Mesothelial cell of epicardium (in vitro differentiated cells): Measurements from ENCODE around the gene MUC5AC. TPM values are rescaled to one million over a fixed set of nuclear protein-coding genes. Genes with fewer than 3 reads are reported as not detected.
"Not testable (repeated sequence)": the region's sequence is repeated elsewhere in the genome, so short reads cannot be mapped to it uniquely, and the experiment has no call there.

Source experiments
- DNase-seq, 2 experiments: peaks; one replicate each; pipeline ENCODE4 v3.0.0; 2021; ENCODE audit warnings: low spot score in 2 of 2; ENCODE audit not compliant: unreplicated experiment in 2 of 2
- H3K27ac Mint-ChIP-seq: 2 replicates; pipeline ENCODE4 v1.8.0; 2021; ENCODE audit warnings: mixed read lengths
- H3K27me3 Mint-ChIP-seq: 2 replicates; pipeline ENCODE4 v1.8.0; 2021; ENCODE audit warnings: low read depth, mixed read lengths
- H3K36me3 Mint-ChIP-seq: 2 replicates; pipeline ENCODE4 v1.8.0; 2021; ENCODE audit warnings: mixed read lengths
- H3K4me1 Mint-ChIP-seq: 2 replicates; pipeline ENCODE4 v1.8.0; 2021; ENCODE audit warnings: mixed read lengths
- H3K4me3 Mint-ChIP-seq: 2 replicates; pipeline ENCODE4 v1.8.0; 2021; ENCODE audit warnings: mild to moderate bottlenecking, moderate library complexity, mixed read lengths
- H3K9me3 Mint-ChIP-seq: 2 replicates; pipeline ENCODE4 v1.8.0; 2021; ENCODE audit warnings: mixed read lengths
- total RNA-seq: library from RNA; stranded (reverse); gene quantifications from 3 replicates; pipeline ENCODE4 v1.2.1, GENCODE V29; 2021
- TF ChIP-seq, protein P1 (sequence below): fragments of 200-600 bp; sonication (generic); IDR thresholded peaks from one replicate; pipeline ENCODE4 v1.5.0; 2021; ENCODE audit warnings: antibody characterized with exemption; ENCODE audit not compliant: unreplicated experiment

Gene MUC5AC
- total RNA-seq, 1 donor from 2014 or later, result not detected

DNA sequence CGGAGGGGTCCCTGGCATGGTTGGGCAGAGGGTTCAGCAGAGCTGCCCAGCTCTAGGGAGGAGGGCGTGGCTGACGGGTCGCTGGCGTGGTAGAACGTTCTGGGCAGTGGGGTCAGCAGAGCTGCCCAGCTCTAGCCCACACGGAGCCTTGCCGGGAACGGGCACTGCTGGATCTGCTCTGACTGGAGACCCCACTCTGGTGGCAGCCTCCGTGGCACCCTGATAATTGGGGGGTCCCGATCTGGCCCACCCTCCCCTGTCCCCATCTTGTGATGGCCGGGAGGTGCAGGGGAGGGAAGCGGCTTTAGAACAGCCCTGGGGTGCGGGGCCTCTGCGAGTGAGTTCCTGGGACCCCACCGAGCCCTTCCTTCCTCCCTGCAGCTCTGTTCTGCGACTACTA, 21.9 kb downstream of the MUC5AC start:
- no peaks in the 10 kb centered on the region for H3K36me3 Mint-ChIP-seq
- DNase-seq, result no peak
- H3K4me3 Mint-ChIP-seq, result no peak overlapping the region
- H3K27me3 Mint-ChIP-seq, result no peaks in the 10 kb centered on the region
- no peak overlapping the region for H3K27ac Mint-ChIP-seq
- TF ChIP-seq, protein P1, sequence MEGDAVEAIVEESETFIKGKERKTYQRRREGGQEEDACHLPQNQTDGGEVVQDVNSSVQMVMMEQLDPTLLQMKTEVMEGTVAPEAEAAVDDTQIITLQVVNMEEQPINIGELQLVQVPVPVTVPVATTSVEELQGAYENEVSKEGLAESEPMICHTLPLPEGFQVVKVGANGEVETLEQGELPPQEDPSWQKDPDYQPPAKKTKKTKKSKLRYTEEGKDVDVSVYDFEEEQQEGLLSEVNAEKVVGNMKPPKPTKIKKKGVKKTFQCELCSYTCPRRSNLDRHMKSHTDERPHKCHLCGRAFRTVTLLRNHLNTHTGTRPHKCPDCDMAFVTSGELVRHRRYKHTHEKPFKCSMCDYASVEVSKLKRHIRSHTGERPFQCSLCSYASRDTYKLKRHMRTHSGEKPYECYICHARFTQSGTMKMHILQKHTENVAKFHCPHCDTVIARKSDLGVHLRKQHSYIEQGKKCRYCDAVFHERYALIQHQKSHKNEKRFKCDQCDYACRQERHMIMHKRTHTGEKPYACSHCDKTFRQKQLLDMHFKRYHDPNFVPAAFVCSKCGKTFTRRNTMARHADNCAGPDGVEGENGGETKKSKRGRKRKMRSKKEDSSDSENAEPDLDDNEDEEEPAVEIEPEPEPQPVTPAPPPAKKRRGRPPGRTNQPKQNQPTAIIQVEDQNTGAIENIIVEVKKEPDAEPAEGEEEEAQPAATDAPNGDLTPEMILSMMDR, result no peak
- no peaks in the 10 kb centered on the region for H3K4me1 Mint-ChIP-seq
- H3K9me3 Mint-ChIP-seq, result peaks cover 4% of the 10 kb centered on the region

- no peak overlapping the region for H3K4me3 Mint-ChIP-seq
- no peak for DNase-seq
- TF ChIP-seq, protein P1, result no peak
- H3K36me3 Mint-ChIP-seq, result no peaks in the 10 kb centered on the region
- H3K4me1 Mint-ChIP-seq, result no peaks in the 10 kb centered on the region
- peaks cover 4% of the 10 kb centered on the region for H3K9me3 Mint-ChIP-seq
- no peak overlapping the region for H3K27ac Mint-ChIP-seq
- H3K27me3 Mint-ChIP-seq, result no peaks in the 10 kb centered on the region
Measured at GRCh38 chr11:1180171-1180570, 22.4 kb downstream of the MUC5AC start.

- Mint-ChIP-seq H3K27ac (no peak overlapping the region), H3K9me3 (no peaks in the 10 kb centered on the region), H3K4me1 (no peaks in the 10 kb centered on the region), H3K4me3 (no peak overlapping the region), H3K27me3 (no peaks in the 10 kb centered on the region), H3K36me3 (no peaks in the 10 kb centered on the region)
- TF ChIP-seq, protein P1, result no peak
- no peak for DNase-seq
Measured at GRCh38 chr11:1180947-1181391, 23.2 kb downstream of the MUC5AC start.

GRCh38 chr11:1181420-1181819, 23.7 kb downstream of the MUC5AC start:
- Mint-ChIP-seq H3K27ac (no peak overlapping the region), H3K4me1 (no peaks in the 10 kb centered on the region), H3K27me3 (no peaks in the 10 kb centered on the region), H3K36me3 (no peaks in the 10 kb centered on the region), H3K4me3 (no peak overlapping the region), H3K9me3 (no peaks in the 10 kb centered on the region)
- no peak for DNase-seq
- TF ChIP-seq, protein P1, result no peak

DNA sequence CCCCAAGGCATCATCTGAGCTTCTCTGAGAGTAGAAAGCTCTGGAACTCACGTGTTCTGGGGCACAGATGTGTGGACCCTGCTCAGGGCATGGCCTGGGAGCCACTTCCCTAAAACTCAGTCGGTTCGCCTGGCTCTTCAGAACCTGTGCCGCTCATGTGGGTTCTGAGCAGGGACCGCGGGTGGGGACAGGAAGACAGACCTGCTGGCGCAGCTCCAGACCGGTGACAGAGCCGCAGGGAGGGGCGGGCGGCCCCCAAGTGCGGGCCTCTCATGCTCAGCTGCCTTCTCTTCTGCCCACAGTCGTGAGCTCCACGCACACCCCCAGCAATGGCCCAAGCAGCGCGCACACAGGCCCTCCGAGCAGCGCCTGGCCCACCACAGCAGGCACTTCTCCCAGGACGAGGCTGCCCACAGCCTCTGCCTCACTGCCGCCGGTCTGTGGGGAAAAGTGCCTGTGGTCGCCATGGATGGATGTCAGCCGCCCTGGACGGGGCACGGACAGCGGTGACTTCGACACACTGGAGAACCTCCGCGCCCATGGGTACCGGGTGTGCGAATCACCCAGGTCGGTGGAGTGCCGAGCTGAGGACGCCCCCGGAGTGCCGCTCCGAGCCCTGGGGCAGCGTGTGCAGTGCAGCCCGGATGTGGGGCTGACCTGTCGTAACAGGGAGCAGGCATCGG, 24.2 kb downstream of the MUC5AC start:
- TF ChIP-seq, protein P1, result no peak
- no peak overlapping the region for H3K27ac Mint-ChIP-seq
- no peaks in the 10 kb centered on the region for H3K9me3 Mint-ChIP-seq
- H3K36me3 Mint-ChIP-seq, result no peaks in the 10 kb centered on the region
- no peaks in the 10 kb centered on the region for H3K27me3 Mint-ChIP-seq
- H3K4me1 Mint-ChIP-seq, result no peaks in the 10 kb centered on the region
- no peak for DNase-seq
- no peak overlapping the region for H3K4me3 Mint-ChIP-seq

- H3K36me3 Mint-ChIP-seq, H3K4me3 Mint-ChIP-seq, H3K27ac Mint-ChIP-seq, H3K27me3 Mint-ChIP-seq, H3K9me3 Mint-ChIP-seq, H3K4me1 Mint-ChIP-seq, DNase-seq: not testable (repeated sequence)
Measured at GRCh38 chr11:1184139-1184538, 26.4 kb downstream of the MUC5AC start.

DNA sequence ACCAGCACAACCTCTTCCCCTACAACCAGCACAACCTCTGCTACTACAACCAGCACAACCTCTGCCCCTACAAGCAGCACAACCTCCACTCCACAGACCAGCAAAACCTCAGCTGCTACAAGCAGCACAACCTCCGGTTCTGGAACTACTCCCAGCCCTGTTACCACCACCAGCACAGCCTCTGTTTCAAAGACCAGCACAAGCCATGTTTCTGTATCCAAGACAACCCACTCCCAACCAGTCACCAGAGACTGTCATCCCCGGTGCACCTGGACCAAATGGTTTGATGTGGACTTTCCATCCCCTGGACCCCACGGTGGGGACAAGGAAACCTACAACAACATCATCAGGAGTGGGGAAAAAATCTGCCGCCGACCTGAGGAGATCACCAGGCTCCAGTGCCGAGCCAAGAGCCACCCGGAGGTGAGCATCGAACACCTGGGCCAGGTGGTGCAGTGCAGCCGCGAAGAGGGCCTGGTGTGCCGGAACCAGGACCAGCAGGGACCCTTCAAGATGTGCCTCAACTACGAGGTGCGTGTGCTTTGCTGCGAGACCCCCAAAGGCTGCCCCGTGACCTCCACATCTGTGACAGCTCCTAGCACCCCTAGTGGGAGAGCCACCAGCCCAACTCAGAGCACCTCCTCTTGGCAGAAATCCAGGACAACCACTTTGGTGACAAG, 30.8 kb downstream of the MUC5AC start:
- H3K36me3 Mint-ChIP-seq, H3K4me3 Mint-ChIP-seq, DNase-seq, H3K4me1 Mint-ChIP-seq, H3K27ac Mint-ChIP-seq, H3K9me3 Mint-ChIP-seq, H3K27me3 Mint-ChIP-seq: not testable (repeated sequence)

DNA sequence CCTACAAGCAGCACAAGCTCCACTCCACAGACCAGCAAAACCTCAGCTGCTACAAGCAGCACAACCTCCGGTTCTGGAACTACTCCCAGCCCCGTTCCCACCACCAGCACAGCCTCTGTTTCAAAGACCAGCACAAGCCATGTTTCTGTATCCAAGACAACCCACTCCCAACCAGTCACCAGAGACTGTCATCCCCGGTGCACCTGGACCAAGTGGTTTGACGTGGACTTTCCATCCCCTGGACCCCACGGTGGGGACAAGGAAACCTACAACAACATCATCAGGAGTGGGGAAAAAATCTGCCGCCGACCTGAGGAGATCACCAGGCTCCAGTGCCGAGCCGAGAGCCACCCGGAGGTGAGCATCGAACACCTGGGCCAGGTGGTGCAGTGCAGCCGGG, 32.1 kb downstream of the MUC5AC start:
- not testable (repeated sequence) for DNase-seq, H3K4me1 Mint-ChIP-seq

DNA sequence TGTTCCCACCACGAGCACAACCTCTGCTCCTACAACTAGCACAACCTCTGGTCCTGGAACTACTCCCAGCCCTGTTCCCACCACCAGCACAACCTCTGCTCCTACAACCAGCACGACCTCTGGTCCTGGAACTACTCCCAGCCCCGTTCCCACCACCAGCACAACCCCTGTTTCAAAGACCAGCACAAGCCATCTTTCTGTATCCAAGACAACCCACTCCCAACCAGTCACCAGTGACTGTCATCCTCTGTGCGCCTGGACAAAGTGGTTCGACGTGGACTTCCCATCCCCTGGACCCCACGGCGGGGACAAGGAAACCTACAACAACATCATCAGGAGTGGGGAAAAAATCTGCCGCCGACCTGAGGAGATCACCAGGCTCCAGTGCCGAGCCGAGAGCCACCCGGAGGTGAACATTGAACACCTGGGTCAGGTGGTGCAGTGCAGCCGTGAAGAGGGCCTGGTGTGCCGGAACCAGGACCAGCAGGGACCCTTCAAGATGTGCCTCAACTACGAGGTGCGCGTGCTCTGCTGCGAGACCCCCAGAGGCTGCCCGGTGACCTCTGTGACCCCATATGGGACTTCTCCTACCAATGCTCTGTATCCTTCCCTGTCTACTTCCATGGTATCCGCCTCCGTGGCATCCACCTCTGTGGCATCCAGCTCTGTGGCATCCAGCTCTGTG, 34.2 kb downstream of the MUC5AC start:
- not testable (repeated sequence) for H3K4me3 Mint-ChIP-seq, H3K36me3 Mint-ChIP-seq, H3K4me1 Mint-ChIP-seq, H3K27ac Mint-ChIP-seq, H3K27me3 Mint-ChIP-seq, H3K9me3 Mint-ChIP-seq
- peak in 1 of 2 experiments; percentile 5 for DNase-seq

More for the DNA sequence above, 32.1 kb downstream of the MUC5AC start:
- H3K36me3 Mint-ChIP-seq, H3K27me3 Mint-ChIP-seq, H3K4me3 Mint-ChIP-seq, H3K9me3 Mint-ChIP-seq, H3K27ac Mint-ChIP-seq: not testable (repeated sequence)
